Right lung (tissue), 10 donors: ENCODE data around the gene UBQLN2. TPM values are rescaled to one million over a fixed set of nuclear protein-coding genes. Genes with fewer than 3 reads are reported as not detected.
"Not testable (repeated sequence)": the region's sequence is repeated elsewhere in the genome, so short reads cannot be mapped to it uniquely, and the experiment has no call there.

Experiments used
- DNase-seq, 2 donors: peaks; one replicate each; pipeline ENCODE4 v3.0.0-alpha.2; 2013
- long read RNA-seq, 8 donors: transcript quantifications; one replicate each; lab custom pipeline, GENCODE V29; 2026
- polyA plus RNA-seq, 5 donors: library from polyadenylated mRNA; unstranded; fragments of 120-200 nt; gene quantifications; one replicate each; pipeline versions ENCODE4 v1.2.1 to v1.2.3, GENCODE V29; 2013; ENCODE audit warnings: inconsistent platforms in 1 of 5, low replicate concordance in 1 of 5; ENCODE audit not compliant: insufficient read length in 5 of 5, insufficient read depth in 1 of 5

UBQLN2 gene
- 10 to 100 TPM; 36.4 to 44.3 (median 38.7) TPM for polyA plus RNA-seq
- long read RNA-seq, donor 1, full-length matches to known transcripts = 162 of 162 reads
- long read RNA-seq, donor 1, partial matches to known transcripts = 0 of 162 reads
- long read RNA-seq, donor 1, other reads (novel, unspliced or antisense) = 0 of 162 reads
- long read RNA-seq, donor 2, full-length matches to known transcripts = 44 of 44 reads
- long read RNA-seq, donor 2, partial matches to known transcripts = 0 of 44 reads
- long read RNA-seq, donor 2, other reads (novel, unspliced or antisense) = 0 of 44 reads
- long read RNA-seq, donor 3, full-length matches to known transcripts = 64 of 64 reads
- long read RNA-seq, donor 3, partial matches to known transcripts = 0 of 64 reads
- long read RNA-seq, donor 3, other reads (novel, unspliced or antisense) = 0 of 64 reads
- long read RNA-seq, donor 4, full-length matches to known transcripts = 80 of 80 reads
- long read RNA-seq, donor 4, partial matches to known transcripts = 0 of 80 reads
- long read RNA-seq, donor 4, other reads (novel, unspliced or antisense) = 0 of 80 reads
- long read RNA-seq, donor 5, full-length matches to known transcripts = 115 of 115 reads
- long read RNA-seq, donor 5, partial matches to known transcripts = 0 of 115 reads
- long read RNA-seq, donor 5, other reads (novel, unspliced or antisense) = 0 of 115 reads
- long read RNA-seq, donor 6, full-length matches to known transcripts = 125 of 125 reads
- long read RNA-seq, donor 6, partial matches to known transcripts = 0 of 125 reads
- long read RNA-seq, donor 6, other reads (novel, unspliced or antisense) = 0 of 125 reads
- long read RNA-seq, donor 7, full-length matches to known transcripts = 137 of 137 reads
- long read RNA-seq, donor 7, partial matches to known transcripts = 0 of 137 reads
- long read RNA-seq, donor 7, other reads (novel, unspliced or antisense) = 0 of 137 reads
- long read RNA-seq, donor 8, full-length matches to known transcripts = 39 of 39 reads
- long read RNA-seq, donor 8, partial matches to known transcripts = 0 of 39 reads
- long read RNA-seq, donor 8, other reads (novel, unspliced or antisense) = 0 of 39 reads

GRCh38 chrX:56563231-56564161 is at the start of gene UBQLN2:
UBQLN2 (plus strand) TSS chrX:56563627; CDS start chrX:56563874, 247 bp downstream.
- DNase-seq = peak; percentile 81 to 84

GRCh38 chrX:56519642-56520041 is 43.8 kb upstream of the UBQLN2 start:
- no peak for DNase-seq

- DNase-seq = not testable (repeated sequence)
Observed at GRCh38 chrX:56529482-56530007, 33.9 kb upstream of the UBQLN2 start.

GRCh38 chrX:56530011-56530410 is 33.4 kb upstream of the UBQLN2 start:
- DNase-seq = no peak

GRCh38 chrX:56550667-56551066 is 12.8 kb upstream of the UBQLN2 start:
- DNase-seq = no peak

GRCh38 chrX:56554870-56555269 is 8.6 kb upstream of the UBQLN2 start:
- DNase-seq = no peak

GRCh38 chrX:56557376-56557929 is 6.0 kb upstream of the UBQLN2 start:
- no peak for DNase-seq

GRCh38 chrX:56564164-56564885 is 898 bp downstream of the UBQLN2 start:
- DNase-seq = no peak

GRCh38 chrX:56564921-56565840 is 1.8 kb downstream of the UBQLN2 start:
- DNase-seq = no peak

- no peak for DNase-seq
Observed at GRCh38 chrX:56569378-56570057, 6.1 kb downstream of the UBQLN2 start.

- no peak for DNase-seq
Observed at GRCh38 chrX:56572975-56573374, 9.5 kb downstream of the UBQLN2 start.

GRCh38 chrX:56574861-56575260 is 11.4 kb downstream of the UBQLN2 start:
- no peak for DNase-seq

GRCh38 chrX:56576721-56577120 is 13.3 kb downstream of the UBQLN2 start:
- DNase-seq = no peak

- no peak for DNase-seq
Observed at GRCh38 chrX:56588397-56589188, 25.2 kb downstream of the UBQLN2 start.

- not testable (repeated sequence) for DNase-seq
Observed at GRCh38 chrX:56591830-56592229, 28.4 kb downstream of the UBQLN2 start.

GRCh38 chrX:56600141-56600540 is 36.7 kb downstream of the UBQLN2 start:
- DNase-seq = no peak

- no peak for DNase-seq
Observed at GRCh38 chrX:56600987-56601386, 37.6 kb downstream of the UBQLN2 start.
